SK-N-SH treated with all-trans-retinoic acid at 6 μM for 48 hours (cell line): ENCODE data around the gene EPHA6.

ENCODE experiments used
- ARNTL ChIP-seq: fragments of 450-650 bp; formaldehyde crosslinking; IDR thresholded peaks from 2 replicates; pipeline ENCODE4 v1.5.0; 2020; ENCODE audit warnings: low read depth, mild to moderate bottlenecking, moderate library complexity, borderline replicate concordance
- GLIS3 ChIP-seq: fragments of 250-450 bp; sonication (Bioruptor Pico); IDR thresholded peaks from 2 replicates; pipeline ENCODE4 v1.5.0; 2020; ENCODE audit warnings: mild to moderate bottlenecking, moderate library complexity
- OSR1 ChIP-seq: fragments of 250-450 bp; sonication (Bioruptor Pico); IDR thresholded peaks from 2 replicates; pipeline ENCODE4 v1.8.0; 2022; ENCODE audit warnings: moderate library complexity, mild to moderate bottlenecking, inconsistent platforms
- RARB ChIP-seq: fragments of 250-450 bp; sonication (Bioruptor Pico); IDR thresholded peaks from 2 replicates; pipeline ENCODE4 v1.8.0; 2021; ENCODE audit warnings: mild to moderate bottlenecking, moderate library complexity
- SNAI2 ChIP-seq: fragments of 250-450 bp; sonication (Bioruptor Pico); IDR thresholded peaks from 2 replicates; pipeline ENCODE4 v1.5.0; 2020; ENCODE audit warnings: mild to moderate bottlenecking, moderate library complexity
- TOX ChIP-seq: fragments of 250-450 bp; sonication (Bioruptor Pico); IDR thresholded peaks from 2 replicates; pipeline ENCODE4 v1.8.0; 2021; ENCODE audit warnings: mild to moderate bottlenecking, moderate library complexity, borderline replicate concordance
- ZFP3 ChIP-seq: fragments of 250-450 bp; sonication (Bioruptor Pico); IDR thresholded peaks from 2 replicates; pipeline ENCODE4 v1.5.0; 2020; ENCODE audit warnings: mild to moderate bottlenecking, moderate library complexity
- ZFP30 ChIP-seq: fragments of 450-650 bp; formaldehyde crosslinking; IDR thresholded peaks from 2 replicates; pipeline ENCODE4 v1.5.0; 2022; ENCODE audit warnings: mild to moderate bottlenecking, moderate library complexity
- ZNF70 ChIP-seq: fragments of 450-650 bp; formaldehyde crosslinking; IDR thresholded peaks from 2 replicates; pipeline ENCODE4 v1.5.0; 2020; ENCODE audit warnings: mild to moderate bottlenecking, moderate library complexity
- TF ChIP-seq, protein P1 (sequence below): fragments of 250-450 bp; sonication (Bioruptor Pico); IDR thresholded peaks from 2 replicates; pipeline ENCODE4 v1.8.0; 2020; ENCODE audit warnings: mild to moderate bottlenecking, moderate library complexity, borderline replicate concordance
- TF ChIP-seq, protein P2 (sequence below): fragments of 250-450 bp; sonication (Bioruptor Pico); IDR thresholded peaks from 2 replicates; pipeline ENCODE4 v1.8.0; 2021; ENCODE audit warnings: low read depth, mild to moderate bottlenecking, moderate library complexity, borderline replicate concordance
- TF ChIP-seq, protein P3 (sequence below): fragments of 250-450 bp; sonication (Bioruptor Pico); IDR thresholded peaks from 2 replicates; pipeline ENCODE4 v1.5.1; 2020; ENCODE audit warnings: low read depth, mild to moderate bottlenecking, moderate library complexity

DNA sequence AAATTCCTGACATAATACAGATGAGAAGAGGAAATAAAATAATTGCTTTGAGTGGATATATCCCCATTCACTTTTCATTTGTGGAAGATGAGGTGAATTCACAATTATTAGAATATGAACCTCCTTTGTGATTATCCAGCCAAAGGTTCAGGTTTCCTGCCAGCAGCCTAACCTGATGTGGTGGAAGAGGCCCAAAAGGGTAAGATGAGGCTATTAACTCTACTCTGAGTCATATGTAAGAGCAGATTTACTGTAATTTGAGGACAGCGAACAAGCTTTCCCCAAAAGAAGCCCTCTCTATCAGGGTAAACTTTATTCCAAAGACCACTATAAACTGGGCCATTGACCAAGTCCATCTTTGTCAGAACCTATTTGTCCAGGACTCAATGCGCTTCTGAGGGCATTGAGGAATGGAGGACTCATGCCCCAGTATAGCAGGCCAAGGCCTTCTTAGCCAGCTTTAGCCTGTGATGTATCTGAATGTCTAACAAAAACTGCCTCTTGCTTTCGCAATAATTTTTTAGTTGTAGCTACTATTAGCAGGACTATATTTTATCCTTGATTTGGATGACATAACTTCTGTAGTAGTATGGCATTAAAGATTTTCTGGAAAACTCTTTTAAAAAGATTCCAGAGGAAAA lies 859.1 kb downstream of the EPHA6 start:
- TF ChIP-seq ARNTL (CRISPR knock-in tag): no peak
- TF ChIP-seq, protein P1, sequence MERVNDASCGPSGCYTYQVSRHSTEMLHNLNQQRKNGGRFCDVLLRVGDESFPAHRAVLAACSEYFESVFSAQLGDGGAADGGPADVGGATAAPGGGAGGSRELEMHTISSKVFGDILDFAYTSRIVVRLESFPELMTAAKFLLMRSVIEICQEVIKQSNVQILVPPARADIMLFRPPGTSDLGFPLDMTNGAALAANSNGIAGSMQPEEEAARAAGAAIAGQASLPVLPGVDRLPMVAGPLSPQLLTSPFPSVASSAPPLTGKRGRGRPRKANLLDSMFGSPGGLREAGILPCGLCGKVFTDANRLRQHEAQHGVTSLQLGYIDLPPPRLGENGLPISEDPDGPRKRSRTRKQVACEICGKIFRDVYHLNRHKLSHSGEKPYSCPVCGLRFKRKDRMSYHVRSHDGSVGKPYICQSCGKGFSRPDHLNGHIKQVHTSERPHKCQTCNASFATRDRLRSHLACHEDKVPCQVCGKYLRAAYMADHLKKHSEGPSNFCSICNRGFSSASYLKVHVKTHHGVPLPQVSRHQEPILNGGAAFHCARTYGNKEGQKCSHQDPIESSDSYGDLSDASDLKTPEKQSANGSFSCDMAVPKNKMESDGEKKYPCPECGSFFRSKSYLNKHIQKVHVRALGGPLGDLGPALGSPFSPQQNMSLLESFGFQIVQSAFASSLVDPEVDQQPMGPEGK (CRISPR knock-in tag): no peak
- no peak for TF ChIP-seq GLIS3 (CRISPR knock-in tag)
- no peak for TF ChIP-seq ZNF70 (CRISPR knock-in tag)
- no peak for TF ChIP-seq ZFP30 (CRISPR knock-in tag)
- no peak for TF ChIP-seq TOX (CRISPR knock-in tag)
- no peak for TF ChIP-seq SNAI2 (CRISPR knock-in tag)
- no peak for TF ChIP-seq ZFP3 (CRISPR knock-in tag)
- no peak for TF ChIP-seq OSR1 (CRISPR knock-in tag)
- TF ChIP-seq RARB (CRISPR knock-in tag): no peak
- TF ChIP-seq, protein P2, sequence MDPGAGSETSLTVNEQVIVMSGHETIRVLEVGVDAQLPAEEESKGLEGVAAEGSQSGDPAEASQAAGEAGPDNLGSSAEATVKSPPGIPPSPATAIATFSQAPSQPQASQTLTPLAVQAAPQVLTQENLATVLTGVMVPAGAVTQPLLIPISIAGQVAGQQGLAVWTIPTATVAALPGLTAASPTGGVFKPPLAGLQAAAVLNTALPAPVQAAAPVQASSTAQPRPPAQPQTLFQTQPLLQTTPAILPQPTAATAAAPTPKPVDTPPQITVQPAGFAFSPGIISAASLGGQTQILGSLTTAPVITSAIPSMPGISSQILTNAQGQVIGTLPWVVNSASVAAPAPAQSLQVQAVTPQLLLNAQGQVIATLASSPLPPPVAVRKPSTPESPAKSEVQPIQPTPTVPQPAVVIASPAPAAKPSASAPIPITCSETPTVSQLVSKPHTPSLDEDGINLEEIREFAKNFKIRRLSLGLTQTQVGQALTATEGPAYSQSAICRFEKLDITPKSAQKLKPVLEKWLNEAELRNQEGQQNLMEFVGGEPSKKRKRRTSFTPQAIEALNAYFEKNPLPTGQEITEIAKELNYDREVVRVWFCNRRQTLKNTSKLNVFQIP (CRISPR knock-in tag): no peak
- TF ChIP-seq, protein P3, sequence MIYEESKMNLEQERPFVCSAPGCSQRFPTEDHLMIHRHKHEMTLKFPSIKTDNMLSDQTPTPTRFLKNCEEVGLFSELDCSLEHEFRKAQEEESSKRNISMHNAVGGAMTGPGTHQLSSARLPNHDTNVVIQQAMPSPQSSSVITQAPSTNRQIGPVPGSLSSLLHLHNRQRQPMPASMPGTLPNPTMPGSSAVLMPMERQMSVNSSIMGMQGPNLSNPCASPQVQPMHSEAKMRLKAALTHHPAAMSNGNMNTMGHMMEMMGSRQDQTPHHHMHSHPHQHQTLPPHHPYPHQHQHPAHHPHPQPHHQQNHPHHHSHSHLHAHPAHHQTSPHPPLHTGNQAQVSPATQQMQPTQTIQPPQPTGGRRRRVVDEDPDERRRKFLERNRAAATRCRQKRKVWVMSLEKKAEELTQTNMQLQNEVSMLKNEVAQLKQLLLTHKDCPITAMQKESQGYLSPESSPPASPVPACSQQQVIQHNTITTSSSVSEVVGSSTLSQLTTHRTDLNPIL (CRISPR knock-in tag): no peak
